ENCODE measurements around the gene NOA1. TPM values are rescaled to one million over a fixed set of nuclear protein-coding genes. Genes with fewer than 3 reads are reported as not detected.
A peak's percentile ranks its signal among the peaks of the same experiment; 100 is the strongest.
"Not testable (repeated sequence)": the region's sequence is repeated elsewhere in the genome, so short reads cannot be mapped to it uniquely, and the experiment has no call there.

Gene NOA1
- total RNA-seq, 1 experiment from 2014 or later: 23.2 TPM

DNA sequence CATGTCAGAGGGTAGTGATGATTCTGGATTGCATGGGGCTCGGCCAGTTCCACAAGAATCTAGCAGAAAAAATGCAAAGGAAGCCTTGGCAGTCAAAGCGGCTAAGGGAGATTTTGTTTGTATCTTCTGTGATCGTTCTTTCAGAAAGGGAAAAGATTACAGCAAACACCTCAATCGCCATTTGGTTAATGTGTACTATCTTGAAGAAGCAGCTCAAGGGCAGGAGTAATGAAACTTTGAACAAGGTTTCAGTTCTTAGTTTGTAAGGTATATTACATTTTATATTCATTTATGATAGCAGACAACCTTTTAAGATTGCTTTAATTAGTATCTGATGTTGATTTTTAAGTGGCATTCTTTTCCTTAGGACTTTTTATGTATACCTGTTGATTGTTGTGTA lies 45.5 kb downstream of the NOA1 start:
- no TSS peak for BruUV-seq (replicated peaks)
- peaks cover 6% of the 10 kb centered on the region for H3K4me1 Mint-ChIP-seq (ENCODE audit: insufficient read depth, unreplicated experiment)
- peaks cover 55% of the 10 kb centered on the region for H3K36me3 Mint-ChIP-seq (ENCODE audit: insufficient read depth, unreplicated experiment)
- H3K27me3 Mint-ChIP-seq (ENCODE audit: insufficient read depth, unreplicated experiment): no peaks in the 10 kb centered on the region
- H3K9me3 Mint-ChIP-seq (ENCODE audit: unreplicated experiment): no peaks in the 10 kb centered on the region
- peak overlapping the region; percentile 32 for H3K27ac Mint-ChIP-seq (ENCODE audit: low read depth, unreplicated experiment)
- H3K4me3 Mint-ChIP-seq (ENCODE audit: unreplicated experiment): no peak overlapping the region
- POLR2A ChIA-PET: interaction anchor here (0.7 to 3.7 kb wide), 6 partner anchors 9 to 686 kb away, joined by 3 to 29 read pairs (median 5); partner anchors contain the start of genes NOA1, POLR2B and REST
- no peak for DNase-seq (ENCODE audit: unreplicated experiment)
- intact Hi-C loops (cut with micrococcal nuclease): no loop called here
- CTCF ChIA-PET: no interaction called here
- TF ChIP-seq, protein P1, sequence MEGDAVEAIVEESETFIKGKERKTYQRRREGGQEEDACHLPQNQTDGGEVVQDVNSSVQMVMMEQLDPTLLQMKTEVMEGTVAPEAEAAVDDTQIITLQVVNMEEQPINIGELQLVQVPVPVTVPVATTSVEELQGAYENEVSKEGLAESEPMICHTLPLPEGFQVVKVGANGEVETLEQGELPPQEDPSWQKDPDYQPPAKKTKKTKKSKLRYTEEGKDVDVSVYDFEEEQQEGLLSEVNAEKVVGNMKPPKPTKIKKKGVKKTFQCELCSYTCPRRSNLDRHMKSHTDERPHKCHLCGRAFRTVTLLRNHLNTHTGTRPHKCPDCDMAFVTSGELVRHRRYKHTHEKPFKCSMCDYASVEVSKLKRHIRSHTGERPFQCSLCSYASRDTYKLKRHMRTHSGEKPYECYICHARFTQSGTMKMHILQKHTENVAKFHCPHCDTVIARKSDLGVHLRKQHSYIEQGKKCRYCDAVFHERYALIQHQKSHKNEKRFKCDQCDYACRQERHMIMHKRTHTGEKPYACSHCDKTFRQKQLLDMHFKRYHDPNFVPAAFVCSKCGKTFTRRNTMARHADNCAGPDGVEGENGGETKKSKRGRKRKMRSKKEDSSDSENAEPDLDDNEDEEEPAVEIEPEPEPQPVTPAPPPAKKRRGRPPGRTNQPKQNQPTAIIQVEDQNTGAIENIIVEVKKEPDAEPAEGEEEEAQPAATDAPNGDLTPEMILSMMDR (IDR thresholded peaks at IDR 0.05; ENCODE audit: unreplicated experiment): no peak

GRCh38 chr4:56930638-56931037 lies 46.8 kb downstream of the NOA1 start:
- CTCF ChIA-PET: interaction anchor here (0.6 kb wide), 1 partner anchor 12 kb away, joined by 4 read pairs; no protein-coding TSS in a partner anchor
- Mint-ChIP-seq H3K36me3 (ENCODE audit: insufficient read depth, unreplicated experiment) (peaks cover 61% of the 10 kb centered on the region), H3K9me3 (ENCODE audit: unreplicated experiment) (no peaks in the 10 kb centered on the region), H3K27me3 (ENCODE audit: insufficient read depth, unreplicated experiment) (no peaks in the 10 kb centered on the region), H3K27ac (ENCODE audit: low read depth, unreplicated experiment) (no peak overlapping the region), H3K4me1 (ENCODE audit: insufficient read depth, unreplicated experiment) (peaks cover 6% of the 10 kb centered on the region), H3K4me3 (ENCODE audit: unreplicated experiment) (no peak overlapping the region)
- DNase-seq (ENCODE audit: unreplicated experiment): no peak
- BruUV-seq (replicated peaks): no TSS peak
- POLR2A ChIA-PET: interaction anchor here (0.7 to 1.7 kb wide), 3 partner anchors 23 to 47 kb away, joined by 3 to 5 read pairs (median 3); partner anchors contain the start of genes NOA1 and REST
- TF ChIP-seq, protein P1 (IDR thresholded peaks at IDR 0.05; ENCODE audit: unreplicated experiment): no peak
- intact Hi-C loops (cut with micrococcal nuclease): no loop called here

DNA sequence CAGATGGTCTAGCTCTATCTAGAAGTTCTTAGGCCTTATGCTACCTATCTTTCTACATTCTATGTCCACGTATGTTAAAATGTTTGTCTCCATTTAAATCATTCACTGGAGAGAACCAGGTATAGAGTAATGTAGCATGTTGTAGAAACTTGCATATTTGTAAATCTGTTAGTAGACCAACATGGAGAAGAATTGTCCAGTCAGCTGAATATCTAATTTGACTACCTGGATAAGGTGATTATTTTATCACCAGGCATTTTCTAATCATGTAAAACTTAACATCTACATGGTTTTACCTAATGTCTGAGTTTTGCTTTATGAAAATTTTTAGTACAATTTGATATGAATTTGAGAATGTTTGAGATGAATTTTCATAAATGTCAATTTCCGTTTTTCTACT lies 50.2 kb downstream of the NOA1 start:
- no peak overlapping the region for H3K27ac Mint-ChIP-seq (ENCODE audit: low read depth, unreplicated experiment)
- no peaks in the 10 kb centered on the region for H3K4me1 Mint-ChIP-seq (ENCODE audit: insufficient read depth, unreplicated experiment)
- ChIA-PET POLR2A (interaction anchor here (1.8 kb wide), 1 partner anchor 17 kb away, joined by 5 read pairs; no protein-coding TSS in a partner anchor), CTCF (interaction anchor here (0.5 kb wide), 1 partner anchor 10 kb away, joined by 5 read pairs; no protein-coding TSS in a partner anchor)
- no peak for DNase-seq (ENCODE audit: unreplicated experiment)
- TF ChIP-seq, protein P1 (IDR thresholded peaks at IDR 0.05; ENCODE audit: unreplicated experiment): no peak
- intact Hi-C loops (cut with micrococcal nuclease): no loop called here
- BruUV-seq (replicated peaks): no TSS peak
- no peaks in the 10 kb centered on the region for H3K27me3 Mint-ChIP-seq (ENCODE audit: insufficient read depth, unreplicated experiment)
- H3K9me3 Mint-ChIP-seq (ENCODE audit: unreplicated experiment): no peaks in the 10 kb centered on the region
- H3K4me3 Mint-ChIP-seq (ENCODE audit: unreplicated experiment): no peak overlapping the region
- peaks cover 73% of the 10 kb centered on the region for H3K36me3 Mint-ChIP-seq (ENCODE audit: insufficient read depth, unreplicated experiment)

DNA sequence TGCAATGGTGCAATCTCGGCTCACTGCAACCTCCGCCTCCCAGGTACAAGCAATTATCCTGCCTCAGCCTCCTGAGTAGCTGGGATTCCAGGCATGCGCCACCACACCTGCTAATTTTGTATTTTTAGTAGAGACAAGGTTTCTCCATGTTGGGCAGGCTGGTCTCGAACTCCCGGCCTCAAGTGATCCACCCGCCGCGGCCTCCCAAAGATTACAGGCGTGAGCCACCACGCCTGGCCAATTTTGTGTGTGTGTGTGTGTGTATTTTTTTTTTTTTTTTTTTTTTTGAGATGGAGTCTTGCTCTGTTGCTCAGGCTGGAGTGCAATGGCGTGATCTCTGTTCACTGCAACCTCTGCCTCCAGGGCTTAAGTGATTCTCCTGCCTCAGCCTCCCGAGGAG lies 62.4 kb downstream of the NOA1 start:
- intact Hi-C loops (cut with micrococcal nuclease); H3K4me1 Mint-ChIP-seq (ENCODE audit: insufficient read depth, unreplicated experiment); H3K4me3 Mint-ChIP-seq (ENCODE audit: unreplicated experiment); H3K27ac Mint-ChIP-seq (ENCODE audit: low read depth, unreplicated experiment); H3K9me3 Mint-ChIP-seq (ENCODE audit: unreplicated experiment); H3K27me3 Mint-ChIP-seq (ENCODE audit: insufficient read depth, unreplicated experiment); CTCF ChIA-PET; BruUV-seq (replicated peaks); DNase-seq (ENCODE audit: unreplicated experiment); POLR2A ChIA-PET: not testable (repeated sequence)
- H3K36me3 Mint-ChIP-seq (ENCODE audit: insufficient read depth, unreplicated experiment): peaks cover 72% of the 10 kb centered on the region

GRCh38 chr4:56914336-56914735 lies 63.1 kb downstream of the NOA1 start:
- POLR2A ChIA-PET: no interaction called here
- BruUV-seq (replicated peaks): no TSS peak
- H3K27me3 Mint-ChIP-seq (ENCODE audit: insufficient read depth, unreplicated experiment): no peaks in the 10 kb centered on the region
- no peaks in the 10 kb centered on the region for H3K9me3 Mint-ChIP-seq (ENCODE audit: unreplicated experiment)
- CTCF ChIA-PET: interaction anchor here (0.6 kb wide), 1 partner anchor 14 kb away, joined by 3 read pairs; no protein-coding TSS in a partner anchor
- H3K27ac Mint-ChIP-seq (ENCODE audit: low read depth, unreplicated experiment): no peak overlapping the region
- DNase-seq (ENCODE audit: unreplicated experiment): no peak
- H3K4me1 Mint-ChIP-seq (ENCODE audit: insufficient read depth, unreplicated experiment): peaks cover 10% of the 10 kb centered on the region
- intact Hi-C loops (cut with micrococcal nuclease): no loop called here
- TF ChIP-seq, protein P1 (IDR thresholded peaks at IDR 0.05; ENCODE audit: unreplicated experiment): no peak
- H3K4me3 Mint-ChIP-seq (ENCODE audit: unreplicated experiment): no peak overlapping the region
- peaks cover 66% of the 10 kb centered on the region for H3K36me3 Mint-ChIP-seq (ENCODE audit: insufficient read depth, unreplicated experiment)

All from MCF 10A (cell line).